Nephron progenitor cell (in vitro differentiated cells): ENCODE measurements around the gene KDM1A.

Experiments used
- DNase-seq: peaks from one replicate; pipeline ENCODE4 v3.0.0; 2021
- H3K27ac Mint-ChIP-seq: 2 replicates; pipeline ENCODE4 v1.8.0; 2021; ENCODE audit warnings: mild to moderate bottlenecking, moderate library complexity, mixed read lengths
- H3K27me3 Mint-ChIP-seq: 2 replicates; pipeline ENCODE4 v1.8.0; 2021; ENCODE audit warnings: mild to moderate bottlenecking, low read depth, mixed read lengths; ENCODE audit not compliant: poor library complexity
- H3K36me3 Mint-ChIP-seq: 2 replicates; pipeline ENCODE4 v1.8.0; 2021; ENCODE audit warnings: low read depth, mixed read lengths
- H3K4me1 Mint-ChIP-seq: 2 replicates; pipeline ENCODE4 v1.8.0; 2021; ENCODE audit warnings: mixed read lengths
- H3K4me3 Mint-ChIP-seq: 2 replicates; pipeline ENCODE4 v1.8.0; 2021; ENCODE audit warnings: mild to moderate bottlenecking, moderate library complexity, mixed read lengths
- H3K9me3 Mint-ChIP-seq: 2 replicates; pipeline ENCODE4 v1.8.0; 2021; ENCODE audit warnings: mild to moderate bottlenecking, moderate library complexity, mixed read lengths
- TF ChIP-seq, protein P1 (sequence below): fragments of 200-600 bp; sonication (generic); IDR thresholded peaks from 2 replicates; pipeline ENCODE4 v1.5.0; 2021; ENCODE audit warnings: antibody characterized with exemption

KDM1A gene

DNA sequence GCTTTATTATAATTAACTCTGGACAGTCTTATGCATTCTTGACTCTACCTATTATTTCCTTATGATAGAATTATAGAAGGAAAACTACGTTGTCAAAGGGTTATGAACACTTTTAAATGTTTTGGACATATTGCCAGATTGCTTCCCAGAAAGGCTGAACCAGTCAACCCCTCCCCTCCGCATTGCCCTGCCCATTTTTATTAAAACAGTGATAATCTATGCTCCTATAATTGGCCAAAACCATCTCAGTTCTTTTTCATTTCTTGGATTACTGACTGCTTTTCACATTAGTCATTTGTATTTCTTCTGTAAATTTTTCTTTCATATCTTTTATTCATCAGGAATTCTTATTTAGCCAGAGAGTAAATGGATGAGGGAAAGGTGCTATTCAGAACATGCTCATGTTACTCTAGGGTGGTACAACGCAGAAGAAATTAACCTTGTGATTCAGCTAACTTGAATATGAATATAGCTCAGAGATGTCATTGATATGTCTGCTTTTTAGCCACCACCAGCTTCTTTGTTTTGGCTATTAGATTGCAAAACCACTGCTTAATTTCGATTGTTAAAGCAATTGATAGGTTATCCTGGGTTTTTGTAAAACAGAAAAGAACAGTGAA lies 32.1 kb downstream of the KDM1A start:
- Mint-ChIP-seq H3K4me1 (peaks cover 12% of the 10 kb centered on the region), H3K27ac (peak overlapping the region; percentile 36), H3K36me3 (peaks cover 72% of the 10 kb centered on the region), H3K4me3 (no peak overlapping the region), H3K9me3 (no peaks in the 10 kb centered on the region), H3K27me3 (no peaks in the 10 kb centered on the region)
- TF ChIP-seq, protein P1, sequence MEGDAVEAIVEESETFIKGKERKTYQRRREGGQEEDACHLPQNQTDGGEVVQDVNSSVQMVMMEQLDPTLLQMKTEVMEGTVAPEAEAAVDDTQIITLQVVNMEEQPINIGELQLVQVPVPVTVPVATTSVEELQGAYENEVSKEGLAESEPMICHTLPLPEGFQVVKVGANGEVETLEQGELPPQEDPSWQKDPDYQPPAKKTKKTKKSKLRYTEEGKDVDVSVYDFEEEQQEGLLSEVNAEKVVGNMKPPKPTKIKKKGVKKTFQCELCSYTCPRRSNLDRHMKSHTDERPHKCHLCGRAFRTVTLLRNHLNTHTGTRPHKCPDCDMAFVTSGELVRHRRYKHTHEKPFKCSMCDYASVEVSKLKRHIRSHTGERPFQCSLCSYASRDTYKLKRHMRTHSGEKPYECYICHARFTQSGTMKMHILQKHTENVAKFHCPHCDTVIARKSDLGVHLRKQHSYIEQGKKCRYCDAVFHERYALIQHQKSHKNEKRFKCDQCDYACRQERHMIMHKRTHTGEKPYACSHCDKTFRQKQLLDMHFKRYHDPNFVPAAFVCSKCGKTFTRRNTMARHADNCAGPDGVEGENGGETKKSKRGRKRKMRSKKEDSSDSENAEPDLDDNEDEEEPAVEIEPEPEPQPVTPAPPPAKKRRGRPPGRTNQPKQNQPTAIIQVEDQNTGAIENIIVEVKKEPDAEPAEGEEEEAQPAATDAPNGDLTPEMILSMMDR = no peak
- no peak for DNase-seq

DNA sequence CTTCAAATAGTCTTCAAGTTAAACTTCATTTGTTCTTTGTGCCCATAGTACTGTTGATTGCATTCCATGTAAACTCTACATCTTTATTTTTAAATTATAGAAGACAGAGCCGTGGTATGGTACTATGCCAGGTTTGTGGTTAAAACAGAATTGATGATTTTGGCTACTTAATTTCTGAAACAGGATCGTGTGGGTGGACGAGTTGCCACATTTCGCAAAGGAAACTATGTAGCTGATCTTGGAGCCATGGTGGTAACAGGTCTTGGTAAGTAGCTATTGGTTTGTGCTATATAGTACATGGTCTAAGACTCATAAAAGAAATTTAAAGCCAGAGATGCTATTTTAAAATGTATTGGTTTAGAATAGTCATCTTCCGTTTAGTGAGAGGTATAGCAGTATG lies 38.0 kb downstream of the KDM1A start:
- H3K4me3 Mint-ChIP-seq = no peak overlapping the region
- H3K27ac Mint-ChIP-seq = no peak overlapping the region
- H3K4me1 Mint-ChIP-seq = peaks cover 8% of the 10 kb centered on the region
- DNase-seq = no peak
- peaks cover 86% of the 10 kb centered on the region for H3K36me3 Mint-ChIP-seq
- no peaks in the 10 kb centered on the region for H3K9me3 Mint-ChIP-seq
- TF ChIP-seq, protein P1 = no peak
- no peaks in the 10 kb centered on the region for H3K27me3 Mint-ChIP-seq

DNA sequence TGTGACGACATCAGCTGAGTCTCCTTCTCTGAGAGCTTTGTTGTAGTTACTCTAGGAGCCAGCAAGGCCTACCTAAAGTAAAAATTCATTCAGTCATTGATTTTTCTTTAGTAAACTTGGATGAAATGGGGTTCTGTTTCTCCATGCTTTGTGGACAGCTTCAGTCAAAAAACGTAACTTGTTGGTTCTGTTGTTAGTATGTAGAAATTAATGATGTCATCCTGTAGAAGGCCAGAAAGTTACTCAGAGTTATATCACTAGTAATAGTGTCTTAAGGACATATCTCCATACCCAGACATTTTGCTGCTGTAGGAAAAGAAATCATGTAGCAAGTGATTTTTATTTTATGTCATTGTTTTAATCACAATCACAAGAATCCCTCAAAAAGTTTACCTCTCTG lies 43.0 kb downstream of the KDM1A start:
- Mint-ChIP-seq H3K9me3 (no peaks in the 10 kb centered on the region), H3K27me3 (no peaks in the 10 kb centered on the region)

DNA sequence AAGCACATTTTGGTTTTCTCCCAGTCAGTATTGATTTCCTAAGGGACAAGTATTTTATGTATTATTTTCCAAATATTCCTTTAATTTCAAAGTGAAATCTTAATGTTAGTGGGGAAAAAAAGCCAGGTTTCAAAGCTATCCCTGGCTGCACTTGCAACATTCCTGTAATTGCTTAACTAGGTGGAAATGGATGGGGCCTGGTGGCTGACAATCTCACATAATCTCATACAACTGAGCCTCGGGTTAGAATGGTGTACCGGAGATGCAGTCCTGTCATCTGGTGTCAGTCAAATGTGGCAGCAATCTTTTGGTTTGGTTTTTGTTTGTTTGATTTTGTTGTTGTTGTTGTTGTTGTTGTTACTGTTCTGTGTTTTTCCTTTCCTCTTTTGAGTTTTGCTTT lies 46.1 kb downstream of the KDM1A start:
- Mint-ChIP-seq H3K36me3 (peaks cover 83% of the 10 kb centered on the region), H3K4me1 (no peaks in the 10 kb centered on the region), H3K9me3 (no peaks in the 10 kb centered on the region), H3K4me3 (no peak overlapping the region), H3K27ac (no peak overlapping the region), H3K27me3 (no peaks in the 10 kb centered on the region)
- TF ChIP-seq, protein P1 = no peak
- DNase-seq = no peak

More for the DNA sequence above, 43.0 kb downstream of the KDM1A start:
- DNase-seq = no peak
- Mint-ChIP-seq H3K27ac (peak overlapping the region; percentile 53), H3K4me1 (no peaks in the 10 kb centered on the region), H3K4me3 (no peak overlapping the region), H3K36me3 (peaks cover 82% of the 10 kb centered on the region)
- TF ChIP-seq, protein P1 = no peak

DNA sequence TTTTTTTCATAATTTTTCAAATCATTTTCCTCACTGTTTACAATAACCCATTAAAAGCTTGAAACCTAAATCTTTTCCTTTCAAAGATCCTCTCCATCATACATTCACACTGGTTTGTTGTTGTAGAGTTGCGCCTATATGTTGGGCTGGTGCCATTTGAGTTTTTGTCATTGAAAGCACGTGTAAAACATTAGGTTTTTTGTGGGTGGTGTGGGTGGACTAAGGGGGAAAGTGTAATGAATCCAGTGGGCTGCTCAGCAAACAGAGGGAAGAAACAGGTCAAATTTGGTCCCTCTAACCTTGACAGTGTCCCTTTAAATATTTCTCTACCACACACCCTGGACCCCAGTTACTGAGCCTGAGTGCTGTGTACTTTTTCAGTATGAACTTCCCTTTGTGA lies 46.8 kb downstream of the KDM1A start:
- Mint-ChIP-seq H3K27ac (peak overlapping the region; percentile 10), H3K4me1 (no peaks in the 10 kb centered on the region), H3K36me3 (peaks cover 81% of the 10 kb centered on the region), H3K4me3 (no peak overlapping the region), H3K9me3 (no peaks in the 10 kb centered on the region), H3K27me3 (no peaks in the 10 kb centered on the region)
- no peak for DNase-seq
- TF ChIP-seq, protein P1 = no peak

DNA sequence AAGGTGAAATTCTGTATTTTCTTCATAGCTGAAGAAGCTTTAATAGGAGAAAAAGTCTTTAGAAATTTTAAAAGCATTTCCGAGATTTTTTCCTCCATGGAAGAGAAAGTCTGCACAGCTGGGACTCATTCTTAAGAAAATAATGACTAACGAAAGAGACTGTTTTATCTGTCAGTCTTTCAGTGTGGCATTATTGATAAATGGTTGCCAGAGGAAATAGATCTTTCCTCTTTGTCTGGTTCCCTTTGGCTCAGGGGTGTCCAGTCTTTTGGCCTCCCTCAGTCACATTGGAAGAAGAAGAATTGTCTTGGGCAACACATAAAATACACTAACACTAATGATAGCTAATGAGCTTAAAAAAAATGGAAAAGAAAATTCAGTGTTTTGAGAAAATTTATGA lies 49.9 kb downstream of the KDM1A start:
- H3K9me3 Mint-ChIP-seq = no peaks in the 10 kb centered on the region
- peaks cover 86% of the 10 kb centered on the region for H3K36me3 Mint-ChIP-seq
- no peak overlapping the region for H3K4me3 Mint-ChIP-seq
- H3K27me3 Mint-ChIP-seq = no peaks in the 10 kb centered on the region
- no peaks in the 10 kb centered on the region for H3K4me1 Mint-ChIP-seq
- DNase-seq = no peak
- no peak overlapping the region for H3K27ac Mint-ChIP-seq
- TF ChIP-seq, protein P1 = no peak
